MCF 10A (cell line): ENCODE data around the gene ANKRD13D. TPM values are rescaled to one million over a fixed set of nuclear protein-coding genes. Genes with fewer than 3 reads are reported as not detected.

Experiments
- BruUV-seq: library from RNA; stranded (reverse); fragments of 400-500 nt; replicated peaks from 2 replicates; lab custom pipeline; 2021; lab: Mats Ljungman, UMichigan
- CTCF ChIA-PET: fragments of 300-600 bp; sonication (Branson Sonifier 250); formaldehyde crosslinking; extraction: SDS; loops from one replicate; lab custom pipeline; 2021; ENCODE audit warnings: antibody characterized with exemption, inconsistent platforms; lab: Yijun Ruan, JAX
- POLR2A ChIA-PET: fragments of 300-600, 350-650 bp; sonication (Branson Sonifier 250); formaldehyde crosslinking; extraction: SDS; loops from one replicate; lab custom pipeline; 2020; ENCODE audit warnings: antibody characterized with exemption, inconsistent platforms; lab: Yijun Ruan, JAX
- DNase-seq: peaks from one replicate; pipeline ENCODE4 v3.0.0-alpha.2; 2018; ENCODE audit not compliant: unreplicated experiment
- H3K27ac Mint-ChIP-seq: one replicate; pipeline ENCODE4 v1.8.0; 2022; ENCODE audit warnings: mild to moderate bottlenecking, low read depth, mixed read lengths; ENCODE audit not compliant: unreplicated experiment
- H3K27me3 Mint-ChIP-seq: one replicate; pipeline ENCODE4 v1.8.0; 2022; ENCODE audit warnings: mixed read lengths; ENCODE audit not compliant: insufficient read depth, unreplicated experiment
- H3K36me3 Mint-ChIP-seq: one replicate; pipeline ENCODE4 v1.8.0; 2022; ENCODE audit warnings: mild to moderate bottlenecking, moderate library complexity, mixed read lengths; ENCODE audit not compliant: insufficient read depth, unreplicated experiment
- H3K4me1 Mint-ChIP-seq: one replicate; pipeline ENCODE4 v1.8.0; 2022; ENCODE audit warnings: mixed read lengths; ENCODE audit not compliant: insufficient read depth, unreplicated experiment
- H3K4me3 Mint-ChIP-seq: one replicate; pipeline ENCODE4 v1.8.0; 2022; ENCODE audit warnings: mild to moderate bottlenecking, moderate library complexity, mixed read lengths; ENCODE audit not compliant: unreplicated experiment
- H3K9me3 Mint-ChIP-seq: one replicate; pipeline ENCODE4 v1.8.0; 2022; ENCODE audit warnings: mixed read lengths; ENCODE audit not compliant: unreplicated experiment
- CTCF ChIP-seq: fragments of 200-600 bp; IDR thresholded peaks from one replicate; pipeline ENCODE4 v1.8.0; 2022; ENCODE audit warnings: antibody characterized with exemption, mild to moderate bottlenecking; ENCODE audit not compliant: unreplicated experiment
- intact Hi-C: fragments of 100-400 bp; cut with micrococcal nuclease; formaldehyde crosslinking; loops from 2 replicates; pipeline ENCODE4 v1.14.1; 2022
- total RNA-seq: library from RNA; stranded (reverse); gene quantifications from 2 replicates; pipeline ENCODE4 v1.2.3, GENCODE V29; 2022

The ANKRD13D gene
- total RNA-seq, 1 experiment from 2014 or later, result 39.7 TPM

GRCh38 chr11:67287355-67288197 is 1.5 kb upstream of the ANKRD13D start:
- peak overlapping the region; percentile 96 for H3K27ac Mint-ChIP-seq
- ChIA-PET CTCF (interaction anchor here (0.7 to 2.0 kb wide), 5 partner anchors 20 to 231 kb away, joined by 3 to 7 read pairs (median 3); no protein-coding TSS in a partner anchor), POLR2A (interaction anchor here (0.6 to 4.8 kb wide), 18 partner anchors 8 to 1964 kb away, joined by 3 to 51 read pairs (median 6); partner anchors contain the start of genes GRK2, MRPL11, RAD9A and SSH3)
- H3K9me3 Mint-ChIP-seq, result no peaks in the 10 kb centered on the region
- no peaks in the 10 kb centered on the region for H3K27me3 Mint-ChIP-seq
- no peak for TF ChIP-seq CTCF
- TSS peak; percentile 94 for BruUV-seq
- DNase-seq, result no peak
- H3K4me1 Mint-ChIP-seq, result peaks cover 16% of the 10 kb centered on the region
- intact Hi-C loops, result no loop called here
- H3K4me3 Mint-ChIP-seq, result peak overlapping the region; percentile 92
- H3K36me3 Mint-ChIP-seq, result peaks cover 37% of the 10 kb centered on the region

- Mint-ChIP-seq H3K36me3 (peaks cover 37% of the 10 kb centered on the region), H3K9me3 (no peaks in the 10 kb centered on the region), H3K4me1 (peaks cover 21% of the 10 kb centered on the region), H3K27ac (peak overlapping the region; percentile 96), H3K27me3 (no peaks in the 10 kb centered on the region), H3K4me3 (peak overlapping the region; percentile 92)
- POLR2A ChIA-PET, result interaction anchor here (0.6 to 4.8 kb wide), 19 partner anchors 9 to 1963 kb away, joined by 3 to 51 read pairs (median 6); partner anchors contain the start of genes GRK2, MRPL11, RAD9A and SSH3
- intact Hi-C loops, result no loop called here
- CTCF ChIA-PET, result interaction anchor here (0.7 to 2.0 kb wide), 6 partner anchors 20 to 232 kb away, joined by 3 to 7 read pairs (median 4); no protein-coding TSS in a partner anchor
- BruUV-seq, result no TSS peak
- TF ChIP-seq CTCF, result no peak
- no peak for DNase-seq
Observed at GRCh38 chr11:67288198-67288451, 978 bp upstream of the ANKRD13D start.

- POLR2A ChIA-PET, result interaction anchor here (0.6 to 4.8 kb wide), 21 partner anchors 9 to 1963 kb away, joined by 3 to 51 read pairs (median 6); partner anchors contain the start of genes GRK2, MRPL11, RAD9A and SSH3
- no peaks in the 10 kb centered on the region for H3K9me3 Mint-ChIP-seq
- CTCF ChIA-PET, result interaction anchor here (0.7 to 2.0 kb wide), 9 partner anchors 16 to 233 kb away, joined by 3 to 9 read pairs (median 3); no protein-coding TSS in a partner anchor
- H3K27ac Mint-ChIP-seq, result peak overlapping the region; percentile 96
- H3K27me3 Mint-ChIP-seq, result no peaks in the 10 kb centered on the region
- H3K4me1 Mint-ChIP-seq, result peaks cover 23% of the 10 kb centered on the region
- DNase-seq, result peak; percentile 92
- intact Hi-C loops, result no loop called here
- BruUV-seq, result no TSS peak
- H3K36me3 Mint-ChIP-seq, result peaks cover 38% of the 10 kb centered on the region
- peak overlapping the region; percentile 92 for H3K4me3 Mint-ChIP-seq
- TF ChIP-seq CTCF, result peak; percentile 11
Observed at GRCh38 chr11:67288452-67289225, 464 bp upstream of the ANKRD13D start.
